MM.1S (cell line): Measurements from ENCODE around the gene MAZ.

Experiments used
- CTCF ChIP-seq: fragments of 300-600 bp; sonication (generic); IDR thresholded peaks from 2 replicates; pipeline ENCODE4 v1.5.1; 2016; ENCODE audit warnings: antibody characterized with exemption, low read length, mixed read lengths
- EZH2 ChIP-seq: fragments of 300-600 bp; sonication (generic); optimal IDR thresholded peaks from 2 replicates; pipeline ENCODE3; 2017; ENCODE audit warnings: low read depth, mild to moderate bottlenecking, antibody characterized with exemption, low read length, mixed read lengths

GRCh38 chr16:29756654-29757053 is 49.7 kb upstream of the MAZ start:
- TF ChIP-seq CTCF (no peak), EZH2 (no peak)
